GM23338 (cell line): ENCODE measurements around the gene CHCHD10.

Source experiments
- CREB1 ChIP-seq: fragments of 250-450 bp; sonication (Bioruptor Pico); IDR thresholded peaks from 2 replicates; pipeline ENCODE4 v1.5.0; 2020; ENCODE audit warnings: low read depth, mild to moderate bottlenecking, moderate library complexity
- CTCF ChIP-seq, 2 experiments: fragments of 200-600 bp in 1 of 2; sonication (generic) in 1 of 2; conservative IDR thresholded peaks; 2 replicates each; pipeline versions ENCODE4 v1.5.1 to v1.6.1; 2016 to 2017; ENCODE audit warnings: antibody characterized with exemption in 2 of 2, low read depth in 2 of 2, mild to moderate bottlenecking in 2 of 2, moderate library complexity in 1 of 2
- ETS1 ChIP-seq: IDR thresholded peaks from 2 replicates; pipeline ENCODE4 v1.6.1; 2016; ENCODE audit warnings: antibody characterized with exemption
- EZH2phosphoT487 ChIP-seq: fragments of 200-600 bp; sonication (generic); IDR thresholded peaks from one replicate; pipeline ENCODE4 v1.8.1; 2018; ENCODE audit warnings: antibody characterized with exemption; ENCODE audit not compliant: unreplicated experiment
- POLR2AphosphoS5 ChIP-seq: IDR thresholded peaks from 2 replicates; pipeline ENCODE4 v1.6.1; 2016; ENCODE audit warnings: antibody characterized with exemption, low read depth
- REST ChIP-seq: IDR thresholded peaks from one replicate; pipeline ENCODE4 v1.6.1; 2018; ENCODE audit warnings: antibody characterized with exemption; ENCODE audit not compliant: unreplicated experiment
- ZNF114 ChIP-seq: fragments of 250-450 bp; sonication (Bioruptor Pico); IDR thresholded peaks from 2 replicates; pipeline ENCODE4 v1.5.0; 2020; ENCODE audit warnings: mild to moderate bottlenecking, moderate library complexity

GRCh38 chr22:23783265-23784150 is 15.7 kb upstream of the CHCHD10 start:
- no peak for TF ChIP-seq EZH2phosphoT487
- no peak for TF ChIP-seq CTCF (conservative IDR thresholded peaks at IDR 0.05; ENCODE audit: low read depth in 2 of 2)
- TF ChIP-seq CREB1 (CRISPR knock-in tag) = no peak
- TF ChIP-seq POLR2AphosphoS5 = no peak
- TF ChIP-seq ZNF114 (CRISPR knock-in tag) = no peak
- TF ChIP-seq REST = no peak
- no peak for TF ChIP-seq ETS1
